Fibroblast of skin of left quadriceps (primary cell): ENCODE measurements around the gene RAP1A.
"Not testable (repeated sequence)": the region's sequence is repeated elsewhere in the genome, so short reads cannot be mapped to it uniquely, and the experiment has no call there.

Experiments used
- DNase-seq, 2 experiments: peaks; one replicate each; pipeline ENCODE4 v3.0.0-alpha.2; 2013; ENCODE audit warnings: low read depth in 2 of 2

The RAP1A gene

GRCh38 chr1:111736548-111737215 is 117.1 kb downstream of the RAP1A start:
- no peak for DNase-seq

GRCh38 chr1:111737216-111738132 is 117.9 kb downstream of the RAP1A start:
- DNase-seq = no peak

- no peak for DNase-seq
Observed at GRCh38 chr1:111738133-111738435, 118.5 kb downstream of the RAP1A start.

- no peak for DNase-seq
Observed at GRCh38 chr1:111738436-111739193, 119.0 kb downstream of the RAP1A start.

GRCh38 chr1:111739194-111739924 is 119.8 kb downstream of the RAP1A start, which contains the start of gene INKA2:
INKA2 (minus strand) TSS chr1:111739395; CDS start chr1:111739242, 153 bp downstream.
- peak; percentile 66 to 67 for DNase-seq

GRCh38 chr1:111739925-111740765 is 120.6 kb downstream of the RAP1A start:
- DNase-seq = no peak

- not testable (repeated sequence) for DNase-seq
Observed at GRCh38 chr1:111742292-111742691, 122.7 kb downstream of the RAP1A start.

GRCh38 chr1:111742938-111743549 is 123.5 kb downstream of the RAP1A start:
- no peak for DNase-seq

GRCh38 chr1:111743679-111744101 is 124.1 kb downstream of the RAP1A start:
- DNase-seq = no peak

- DNase-seq = no peak
Observed at GRCh38 chr1:111745675-111746613, 126.4 kb downstream of the RAP1A start.

GRCh38 chr1:111746614-111746999 is 127.0 kb downstream of the RAP1A start:
- no peak for DNase-seq

- DNase-seq = no peak
Observed at GRCh38 chr1:111747282-111747734, 127.7 kb downstream of the RAP1A start.

GRCh38 chr1:111747947-111748346 is 128.4 kb downstream of the RAP1A start:
- no peak for DNase-seq

- no peak for DNase-seq
Observed at GRCh38 chr1:111749628-111750027, 130.0 kb downstream of the RAP1A start.

GRCh38 chr1:111750856-111751255 is 131.3 kb downstream of the RAP1A start:
- no peak for DNase-seq

GRCh38 chr1:111751906-111752575 is 132.5 kb downstream of the RAP1A start:
- DNase-seq = no peak

GRCh38 chr1:111754984-111755330 is 135.4 kb downstream of the RAP1A start:
- no peak for DNase-seq

GRCh38 chr1:111755331-111756123 is 135.9 kb downstream of the RAP1A start, which contains the start of gene DDX20:
DDX20 (plus strand) TSS chr1:111755901; CDS start chr1:111755925, 24 bp downstream.
- DNase-seq = peak; percentile 98
